B cell (primary cell): ENCODE data around the gene HK3. TPM values are rescaled to one million over a fixed set of nuclear protein-coding genes. Genes with fewer than 3 reads are reported as not detected.

Experiments
- ATAC-seq: fragments of 200-7000 bp; cut with Tn5 transposase; one replicate; pipeline ENCODE4 v1.10.0; 2021; ENCODE audit warnings: low read depth, mild to moderate bottlenecking, moderate number of reproducible peaks, moderate library complexity
- CTCF ChIA-PET: fragments of 350-600 bp; sonication (Branson Sonifier 250); formaldehyde crosslinking; loops from one replicate; lab custom pipeline; 2021; ENCODE audit warnings: antibody characterized with exemption, inconsistent platforms; lab: Charles Lee
- POLR2A ChIA-PET: fragments of 350-600 bp; sonication (Branson Sonifier 250); formaldehyde crosslinking; loops from one replicate; lab custom pipeline; 2021; ENCODE audit warnings: antibody characterized with exemption; lab: Charles Lee
- DNase-seq: peaks from one replicate; pipeline ENCODE4 v3.0.0; 2013
- H2AFZ ChIP-seq: 2 replicates; pipeline ENCODE4 v1.6.1; 2012; ENCODE audit warnings: mild to moderate bottlenecking, low read depth, low read length; ENCODE audit not compliant: insufficient read depth, poor library complexity, severe bottlenecking
- H3K27ac ChIP-seq, 2 donors: 1 replicate in 1 of 2; 2 replicates in 1 of 2; pipeline ENCODE4 v1.5.1; 2012 to 2013; ENCODE audit warnings: low read length in 2 of 2, mild to moderate bottlenecking in 2 of 2, moderate library complexity in 1 of 2
- H3K27me3 ChIP-seq, 4 experiments: fragments of 200-600 bp in 1 of 4; sonication (generic) in 1 of 4; replicated peaks in 1 of 4; 1 replicate in 2 of 4; 2 replicates in 2 of 4; pipeline versions ENCODE4 v1.6.1 to v1.7.0; 2013 to 2016; ENCODE audit warnings: low read length in 3 of 4, mild to moderate bottlenecking in 2 of 4, mixed read lengths in 1 of 4, moderate library complexity in 1 of 4; ENCODE audit not compliant: insufficient read depth in 4 of 4, control insufficient read depth in 3 of 4; ENCODE audit errors: control extremely low read depth in 1 of 4
- H3K36me3 ChIP-seq, 2 experiments: replicated peaks in 1 of 2; 1 replicate in 1 of 2; 2 replicates in 1 of 2; pipeline versions ENCODE4 v1.6.1 to v1.7.1; 2013; ENCODE audit warnings: low read length in 1 of 2; ENCODE audit not compliant: insufficient read depth in 2 of 2, control insufficient read depth in 1 of 2; ENCODE audit errors: control extremely low read depth in 1 of 2, extremely low read depth in 1 of 2
- H3K4me1 ChIP-seq, 2 donors: fragments of 200-600 bp in 1 of 2; sonication (generic) in 1 of 2; 1 replicate in 1 of 2; 2 replicates in 1 of 2; pipeline versions ENCODE4 v1.5.1 to v1.6.1; 2013 to 2017; ENCODE audit warnings: low read length in 2 of 2; ENCODE audit not compliant: control insufficient read depth in 2 of 2, insufficient read depth in 2 of 2
- H3K4me2 ChIP-seq: replicated peaks from 2 replicates; pipeline ENCODE3; 2012; ENCODE audit warnings: mild to moderate bottlenecking, low read depth, low read length; ENCODE audit not compliant: poor library complexity, severe bottlenecking
- H3K4me3 ChIP-seq, 5 experiments: fragments of 200-600 bp in 1 of 5; sonication (generic) in 1 of 5; 1 replicate in 3 of 5; 2 replicates in 2 of 5; pipeline versions ENCODE4 v1.5.1 to v1.7.0; 2011 to 2016; ENCODE audit warnings: low read length in 4 of 5, mild to moderate bottlenecking in 4 of 5, low read depth in 2 of 5, control low read depth in 1 of 5, moderate library complexity in 1 of 5; ENCODE audit not compliant: insufficient read depth in 1 of 5; ENCODE audit errors: control extremely low read depth in 1 of 5, extremely low read depth in 1 of 5
- H3K79me2 ChIP-seq: fragments of 200-600 bp; sonication (generic); one replicate; pipeline ENCODE4 v1.6.0; 2016; ENCODE audit warnings: low read length; ENCODE audit not compliant: control insufficient read depth, insufficient read depth
- H3K9ac ChIP-seq: fragments of 200-600 bp; sonication (generic); 2 replicates; pipeline ENCODE4 v1.6.1; 2017; ENCODE audit warnings: mild to moderate bottlenecking, low read length, moderate library complexity
- H3K9me3 ChIP-seq, 3 donors: one replicate each; pipeline versions ENCODE4 v1.6.1 to v1.7.1; 2013; ENCODE audit warnings: low read length in 2 of 3; ENCODE audit not compliant: control insufficient read depth in 2 of 3, insufficient read depth in 1 of 3; ENCODE audit errors: control extremely low read depth in 1 of 3
- H4K20me1 ChIP-seq: 2 replicates; pipeline ENCODE4 v1.6.0; 2012; ENCODE audit warnings: mild to moderate bottlenecking, low read length; ENCODE audit not compliant: insufficient read depth, control insufficient read depth, poor library complexity, severe bottlenecking
- H3K27ac Mint-ChIP-seq: one replicate; pipeline ENCODE4 v1.8.0; 2021; ENCODE audit warnings: mixed read lengths
- H3K27me3 Mint-ChIP-seq: one replicate; pipeline ENCODE4 v1.8.0; 2021; ENCODE audit warnings: mixed read lengths
- H3K4me1 Mint-ChIP-seq: one replicate; pipeline ENCODE4 v1.8.0; 2021; ENCODE audit warnings: mixed read lengths
- H3K4me3 Mint-ChIP-seq: one replicate; pipeline ENCODE4 v1.8.0; 2021; ENCODE audit warnings: mixed read lengths
- H3K9me3 Mint-ChIP-seq: one replicate; pipeline ENCODE4 v1.8.0; 2022; ENCODE audit warnings: mixed read lengths; ENCODE audit not compliant: insufficient read depth
- CTCF ChIP-seq: fragments of 200-600 bp; IDR thresholded peaks from one replicate; pipeline ENCODE4 v1.8.0; 2022; ENCODE audit warnings: antibody characterized with exemption, mild to moderate bottlenecking
- EZH2 ChIP-seq: IDR thresholded peaks from 2 replicates; pipeline ENCODE4 v1.6.1; 2012; ENCODE audit warnings: borderline replicate concordance, low read depth, mild to moderate bottlenecking, moderate library complexity, low read length; ENCODE audit not compliant: insufficient read depth, poor library complexity, severe bottlenecking
- WGBS: methylation state at CpG from one replicate; pipeline ENCODE4 v1.1.5; 2013; ENCODE audit warnings: missing lambda C conversion rate; ENCODE audit not compliant: insufficient coverage; 5-methylcytosine and 5-hydroxymethylcytosine counted together
- intact Hi-C: fragments of 100-400 bp; cut with micrococcal nuclease; formaldehyde crosslinking; loops from one replicate; pipeline ENCODE4 v1.10.0; 2022
- polyA plus RNA-seq: library from polyadenylated mRNA; depleted of rRNA; stranded (reverse); fragments of >200 nt; gene quantifications from 2 replicates; pipeline ENCODE4 v1.2.3, GENCODE V29; 2012
- total RNA-seq, 2 donors: library from RNA; stranded (reverse); fragments of 120-200 nt in 1 of 2; gene quantifications; 1 replicate in 1 of 2; 2 replicates in 1 of 2; pipeline versions ENCODE4 v1.2.3 to v1.2.4, GENCODE V29; 2013 to 2022

HK3 gene
- total and polyA plus RNA-seq, 2 donors (not counting 1 experiment from before 2014, with no cell fraction given), result 0.30 to 5.0 TPM

DNA sequence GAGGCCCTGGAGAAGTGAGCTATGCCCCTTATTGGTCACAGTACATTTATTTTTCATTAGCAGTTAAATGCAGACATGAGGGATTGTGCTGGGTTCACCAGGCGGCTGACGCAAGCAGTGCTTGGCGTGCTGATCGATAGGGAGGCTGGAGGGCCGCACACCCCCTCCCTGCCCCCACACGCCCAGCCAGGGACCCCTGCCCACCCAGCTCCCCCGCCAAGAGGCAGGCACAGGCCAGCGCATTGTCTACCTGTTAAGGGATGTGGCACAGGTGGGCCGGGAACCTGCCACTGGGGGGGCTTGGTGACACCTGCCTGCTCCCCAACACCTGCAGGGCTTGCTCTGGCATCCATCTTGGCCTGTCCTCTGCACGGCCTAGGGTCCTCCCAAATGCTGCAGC lies 39.2 kb downstream of the HK3 start:
- no peak for TF ChIP-seq CTCF
- no peak for TF ChIP-seq EZH2
- Histone ChIP-seq H3K27me3 (peaks cover 0 to 34% (median 4%) of the 10 kb centered on the region in 4 experiments), H3K79me2 (no peaks in the 10 kb centered on the region), H3K4me1 (no peaks in the 10 kb centered on the region), H3K4me2 (no peak overlapping the region), H2AFZ (no peak overlapping the region), H4K20me1 (no peaks in the 10 kb centered on the region), H3K36me3 (no peaks in the 10 kb centered on the region), H3K9ac (no peak overlapping the region), H3K4me3 (no peak overlapping the region), H3K9me3 (peaks cover 0 to 8% (median 0%) of the 10 kb centered on the region in 3 donors), H3K27ac (no peak overlapping the region)
- ATAC-seq, result no peak
- ChIA-PET CTCF (no interaction called here), POLR2A (no interaction called here)
- H3K27me3 Mint-ChIP-seq, result peaks cover 27% of the 10 kb centered on the region
- whole genome bisulfite sequencing, result 64% methylated on average over 9 of the region's 10 CpGs
- no peak overlapping the region for H3K4me3 Mint-ChIP-seq
- H3K4me1 Mint-ChIP-seq, result no peaks in the 10 kb centered on the region
- no peaks in the 10 kb centered on the region for H3K9me3 Mint-ChIP-seq
- DNase-seq, result no peak
- intact Hi-C loops, result no loop called here
- H3K27ac Mint-ChIP-seq, result no peak overlapping the region

DNA sequence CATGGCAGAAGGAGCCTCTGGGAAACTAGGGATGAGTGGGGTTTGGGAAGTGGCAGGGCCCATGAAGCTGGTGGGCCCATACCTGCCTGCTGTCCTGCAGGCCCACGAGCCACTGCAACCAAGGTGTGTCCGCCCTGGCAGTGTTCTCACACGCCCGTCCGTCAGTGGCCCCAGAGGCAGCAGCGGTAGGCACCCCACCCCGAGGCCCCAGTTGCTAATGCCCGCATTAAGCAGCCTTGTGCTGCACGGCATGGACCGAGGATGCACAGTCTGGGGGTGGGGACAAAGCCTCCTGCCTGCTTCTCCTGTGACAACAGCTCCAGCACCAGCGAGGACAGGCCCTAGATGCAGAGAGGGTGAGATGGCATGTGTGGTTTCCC lies 41.3 kb downstream of the HK3 start:
- Histone ChIP-seq H3K9me3 (peaks cover 0 to 7% (median 0%) of the 10 kb centered on the region in 3 donors), H4K20me1 (no peaks in the 10 kb centered on the region), H3K9ac (no peak overlapping the region), H3K4me1 (no peaks in the 10 kb centered on the region), H3K27me3 (peaks cover 0 to 19% (median 2%) of the 10 kb centered on the region in 4 experiments), H3K27ac (no peak overlapping the region), H3K79me2 (no peaks in the 10 kb centered on the region), H3K4me3 (no peak overlapping the region), H2AFZ (no peak overlapping the region), H3K4me2 (no peak overlapping the region), H3K36me3 (no peaks in the 10 kb centered on the region)
- Mint-ChIP-seq H3K4me3 (no peak overlapping the region), H3K9me3 (no peaks in the 10 kb centered on the region), H3K4me1 (no peaks in the 10 kb centered on the region), H3K27ac (no peak overlapping the region), H3K27me3 (peaks cover 24% of the 10 kb centered on the region)
- TF ChIP-seq CTCF (no peak), EZH2 (no peak)
- POLR2A ChIA-PET, result no interaction called here
- ATAC-seq (no peak), DNase-seq (no peak)
- CTCF ChIA-PET, result no interaction called here
- 93% methylated on average over 11 of the region's 11 CpGs for WGBS
- intact Hi-C loops, result no loop called here
